IMR-90 (cell line): ENCODE measurements around the gene BLTP3A. TPM values are rescaled to one million over a fixed set of nuclear protein-coding genes. Genes with fewer than 3 reads are reported as not detected.

Experiments
- ATAC-seq: fragments of 200-7000 bp; cut with Tn5 transposase; 2 replicates; pipeline ENCODE4 v1.9.1; 2020; ENCODE audit warnings: low read depth, mild to moderate bottlenecking, moderate library complexity
- BruUV-seq: library from RNA; stranded (reverse); fragments of 400-500 nt; replicated peaks from 2 replicates; lab custom pipeline; 2021; lab: Mats Ljungman, UMichigan
- CTCF ChIA-PET: fragments of 300-600 bp; formaldehyde crosslinking; extraction: SDS; loops from one replicate; lab custom pipeline; 2021; ENCODE audit warnings: antibody characterized with exemption; lab: Yijun Ruan, JAX
- POLR2A ChIA-PET: fragments of 300-600 bp; sonication (Branson Sonifier 250); formaldehyde crosslinking; loops from one replicate; lab custom pipeline; 2022; ENCODE audit warnings: antibody characterized with exemption; ENCODE audit not compliant: unreplicated experiment; lab: Charles Lee
- DNase-seq: peaks from one replicate; pipeline ENCODE4 v3.0.0; 2013
- H2AFZ ChIP-seq: replicated peaks from 2 replicates; pipeline ENCODE3; 2013; ENCODE audit warnings: low read length, mild to moderate bottlenecking; ENCODE audit not compliant: poor library complexity
- H2AK5ac ChIP-seq: 2 replicates; pipeline ENCODE4 v1.6.1; 2013; ENCODE audit warnings: low read depth, low read length, inconsistent platforms
- H2AK9ac ChIP-seq: replicated peaks from 2 replicates; pipeline ENCODE3; 2013; ENCODE audit warnings: mild to moderate bottlenecking, low read depth, low read length, moderate library complexity; ENCODE audit not compliant: poor library complexity
- H2BK120ac ChIP-seq: 2 replicates; pipeline ENCODE4 v1.6.1; 2013; ENCODE audit warnings: low read depth, low read length, inconsistent platforms
- H2BK15ac ChIP-seq: 3 replicates; pipeline ENCODE4 v1.6.1; 2013; ENCODE audit warnings: low read depth, low read length, inconsistent platforms
- H2BK20ac ChIP-seq: 2 replicates; pipeline ENCODE4 v1.6.1; 2013; ENCODE audit warnings: low read depth, mild to moderate bottlenecking, inconsistent platforms, low read length, moderate library complexity
- H2BK5ac ChIP-seq: 2 replicates; pipeline ENCODE4 v1.6.1; 2013; ENCODE audit warnings: mild to moderate bottlenecking, low read depth, low read length, inconsistent platforms; ENCODE audit not compliant: poor library complexity, severe bottlenecking
- H3K14ac ChIP-seq: replicated peaks from 2 replicates; pipeline ENCODE4 v1.6.1; 2013; ENCODE audit warnings: low read depth, low read length, inconsistent platforms
- H3K18ac ChIP-seq: 2 replicates; pipeline ENCODE4 v1.6.1; 2013; ENCODE audit warnings: low read depth, low read length, control low read depth
- H3K23ac ChIP-seq: 2 replicates; pipeline ENCODE4 v1.6.1; 2013; ENCODE audit warnings: low read depth, low read length, inconsistent platforms
- H3K27ac ChIP-seq: 2 replicates; pipeline ENCODE4 v1.5.1; 2013; ENCODE audit warnings: mild to moderate bottlenecking, control low read depth, low read length; ENCODE audit not compliant: insufficient read depth
- H3K27me3 ChIP-seq: 2 replicates; pipeline ENCODE4 v1.6.1; 2013; ENCODE audit warnings: low read length; ENCODE audit not compliant: control insufficient read depth, insufficient read depth
- H3K36me3 ChIP-seq: 2 replicates; pipeline ENCODE4 v1.6.1; 2013; ENCODE audit warnings: low read length, mixed read lengths; ENCODE audit not compliant: control insufficient read depth, insufficient read depth
- H3K4ac ChIP-seq: 2 replicates; pipeline ENCODE4 v1.6.1; 2013; ENCODE audit warnings: low read depth, low read length, inconsistent platforms
- H3K4me1 ChIP-seq: 2 replicates; pipeline ENCODE4 v1.6.1; 2013; ENCODE audit warnings: low read length, mixed read lengths; ENCODE audit not compliant: control insufficient read depth, insufficient read depth
- H3K4me2 ChIP-seq: 2 replicates; pipeline ENCODE4 v1.6.1; 2013; ENCODE audit warnings: low read depth, mild to moderate bottlenecking, control low read depth, low read length, moderate library complexity
- H3K4me3 ChIP-seq: 2 replicates; pipeline ENCODE4 v1.5.1; 2013; ENCODE audit warnings: low read depth, mild to moderate bottlenecking, control low read depth, low read length, moderate library complexity; ENCODE audit not compliant: insufficient read depth
- H3K56ac ChIP-seq: 2 replicates; pipeline ENCODE4 v1.6.1; 2013; ENCODE audit warnings: low read length, inconsistent platforms; ENCODE audit not compliant: insufficient read depth; ENCODE audit errors: extremely low read depth
- H3K79me1 ChIP-seq, 2 experiments: 2 replicates each; pipeline ENCODE4 v1.6.1; 2013; ENCODE audit warnings: low read length in 2 of 2, inconsistent platforms in 1 of 2, low read depth in 1 of 2
- H3K9ac ChIP-seq: 2 replicates; pipeline ENCODE4 v1.6.1; 2013; ENCODE audit warnings: low read depth, low read length, control low read depth
- H3K9me1 ChIP-seq: 2 replicates; pipeline ENCODE4 v1.6.1; 2013; ENCODE audit warnings: low read length, inconsistent platforms; ENCODE audit not compliant: insufficient read depth
- H3K9me3 ChIP-seq: 2 replicates; pipeline ENCODE4 v1.6.1; 2013; ENCODE audit warnings: low read length; ENCODE audit not compliant: control insufficient read depth, insufficient read depth
- H4K20me1 ChIP-seq: 2 replicates; pipeline ENCODE4 v1.6.1; 2013; ENCODE audit warnings: low read length, inconsistent platforms; ENCODE audit not compliant: insufficient read depth
- H4K5ac ChIP-seq: 2 replicates; pipeline ENCODE4 v1.6.1; 2013; ENCODE audit warnings: mild to moderate bottlenecking, low read depth, low read length, control low read depth
- H4K8ac ChIP-seq, 2 experiments: 2 replicates each; pipeline ENCODE4 v1.6.1; 2013; ENCODE audit warnings: low read depth in 2 of 2, low read length in 2 of 2, control low read depth in 1 of 2, inconsistent platforms in 1 of 2
- H4K91ac ChIP-seq: 2 replicates; pipeline ENCODE4 v1.6.1; 2013; ENCODE audit warnings: low read depth, low read length, inconsistent platforms; ENCODE audit not compliant: insufficient read depth
- FOS ChIP-seq: fragments of 150-350 bp; IDR thresholded peaks from 2 replicates; pipeline ENCODE4 v1.6.1; 2016; ENCODE audit warnings: low read depth, low read length
- MXI1 ChIP-seq: IDR thresholded peaks from 2 replicates; pipeline ENCODE4 v1.6.1; 2012; ENCODE audit warnings: low read depth, mild to moderate bottlenecking, low read length, moderate library complexity, borderline replicate concordance
- RCOR1 ChIP-seq: IDR thresholded peaks from 2 replicates; pipeline ENCODE4 v1.6.1; 2012; ENCODE audit warnings: mild to moderate bottlenecking, low read length, improper control_type of control experiment; ENCODE audit not compliant: insufficient replicate concordance
- RFX5 ChIP-seq: IDR thresholded peaks from 2 replicates; pipeline ENCODE4 v1.8.0; 2012; ENCODE audit warnings: low read depth, mild to moderate bottlenecking, low read length, moderate library complexity
- SMC3 ChIP-seq: fragments of 150-350 bp; IDR thresholded peaks from 2 replicates; pipeline ENCODE4 v1.6.1; 2016; ENCODE audit warnings: low read depth, mild to moderate bottlenecking, antibody characterized with exemption, low read length, moderate library complexity
- USF2 ChIP-seq: fragments of 150-350 bp; IDR thresholded peaks from 2 replicates; pipeline ENCODE4 v1.6.1; 2017; ENCODE audit warnings: mild to moderate bottlenecking, antibody characterized with exemption, low read length, low read depth
- WGBS, 2 experiments: methylation state at CpG; one replicate each; pipeline versions ENCODE4 v1.1.5 to v1.1.7; 2013; ENCODE audit warnings: missing lambda C conversion rate in 2 of 2; ENCODE audit not compliant: insufficient read length in 1 of 2; ENCODE audit errors: extremely low coverage in 2 of 2; 5-methylcytosine and 5-hydroxymethylcytosine counted together
- dilution Hi-C: fragments of 300-500 bp; cut with HindIII; formaldehyde crosslinking; loops from one replicate; pipeline ENCODE4 v1.14.3; 2018; ENCODE audit warnings: low sequenced_read_pairs; ENCODE audit not compliant: unreplicated experiment
- in situ Hi-C: fragments of 300-500 bp; cut with MboI; formaldehyde crosslinking; loops from 3 replicates; pipeline ENCODE4 v1.14.3; 2019; ENCODE audit warnings: low sequenced_read_pairs, inconsistent platforms, mixed read lengths
- intact Hi-C: fragments of 100-400 bp; cut with micrococcal nuclease; formaldehyde crosslinking; loops from 2 replicates; pipeline ENCODE4 v1.10.0; 2022
- polyA plus RNA-seq, 3 experiments: library from polyadenylated mRNA; depleted of rRNA; stranded (reverse); fragments of >200 nt; gene quantifications; 2 replicates each; pipeline ENCODE4 v1.2.3, GENCODE V29; 2012; ENCODE audit warnings: low replicate concordance in 1 of 3
- total RNA-seq: library from RNA; depleted of rRNA; stranded (reverse); fragments of >200 nt; gene quantifications from 2 replicates; pipeline ENCODE4 v1.2.3, GENCODE V29; 2012

BLTP3A gene
- total and polyA plus RNA-seq, 2 of the 4 experiments (the other 2 are of a cell fraction): 3.0 to 4.7 TPM

- H4K5ac ChIP-seq: no peak overlapping the region
- H2AK9ac ChIP-seq: no peak overlapping the region
- no peak overlapping the region for H3K18ac ChIP-seq
- no peaks in the 10 kb centered on the region; the same call in 1 of the 2 replicates for H4K20me1 ChIP-seq
- no TSS peak for BruUV-seq
- dilution Hi-C loops (no loop called here), intact Hi-C loops (no loop called here), in situ Hi-C loops (no loop called here)
- H2AK5ac ChIP-seq: no peak overlapping the region
- H2BK120ac ChIP-seq: no peak overlapping the region
- H3K4me3 ChIP-seq: no peak overlapping the region
- ChIA-PET CTCF (interaction anchor here (0.6 kb wide), 1 partner anchor 438 kb away, joined by 3 read pairs; no protein-coding TSS in a partner anchor), POLR2A (no interaction called here)
- H3K79me1 ChIP-seq: peaks cover 10 to 35% of the 10 kb centered on the region in 2 experiments
- peaks cover 41% of the 10 kb centered on the region for H3K36me3 ChIP-seq
- H4K8ac ChIP-seq: no peak overlapping the region
- no peaks in the 10 kb centered on the region for H3K9me1 ChIP-seq
- H4K91ac ChIP-seq: no peak overlapping the region
- H3K23ac ChIP-seq: no peak overlapping the region
- DNase-seq (no peak), ATAC-seq (no peak)
- TF ChIP-seq RCOR1 (no peak), SMC3 (no peak), FOS (no peak), MXI1 (no peak), USF2 (no peak), RFX5 (no peak)
- no peaks in the 10 kb centered on the region for H3K27me3 ChIP-seq
- H3K56ac ChIP-seq: no peak overlapping the region
- no peak overlapping the region for H2BK15ac ChIP-seq
- no peak overlapping the region for H3K27ac ChIP-seq
- no peak overlapping the region for H3K4me2 ChIP-seq
- H3K9me3 ChIP-seq: no peaks in the 10 kb centered on the region
- WGBS, 2 experiments: no CpG with 5 or more reads among the region's 1 CpG
- H2BK20ac ChIP-seq: no peak overlapping the region
- no peak overlapping the region for H2BK5ac ChIP-seq
- no peak overlapping the region for H3K14ac ChIP-seq
- no peak overlapping the region for H2AFZ ChIP-seq
- H3K4me1 ChIP-seq: no peaks in the 10 kb centered on the region
- no peak overlapping the region for H3K9ac ChIP-seq
- no peak overlapping the region for H3K4ac ChIP-seq
These were observed 23.7 kb upstream of the BLTP3A start for GRCh38 chr6:34768148-34768547.
